PC-9 (cell line): Measurements from ENCODE around the gene CETN3. TPM values are rescaled to one million over a fixed set of nuclear protein-coding genes. Genes with fewer than 3 reads are reported as not detected.

Experiments used
- BruUV-seq: library from RNA; stranded (reverse); fragments of 400-500 nt; replicated peaks from 2 replicates; lab custom pipeline; 2021; lab: Mats Ljungman, UMichigan
- CTCF ChIA-PET: fragments of 300-600 bp; sonication (Branson Sonifier 250); formaldehyde crosslinking; loops from one replicate; lab custom pipeline; 2022; ENCODE audit warnings: antibody characterized with exemption; lab: Charles Lee
- POLR2A ChIA-PET: fragments of 300-600 bp; sonication (Branson Sonifier 250); formaldehyde crosslinking; loops from one replicate; lab custom pipeline; 2022; ENCODE audit warnings: antibody characterized with exemption; ENCODE audit not compliant: unreplicated experiment; lab: Charles Lee
- DNase-seq, 2 experiments: peaks; one replicate each; pipeline versions ENCODE4 v3.0.0 to v3.0.0-alpha.2; 2015 to 2022; ENCODE audit warnings: mixed read lengths in 1 of 2
- H2AFZ ChIP-seq: fragments of 200-600 bp; sonication (generic); 2 replicates; pipeline ENCODE4 v1.8.1; 2017; ENCODE audit warnings: antibody characterized with exemption
- H3F3A ChIP-seq: fragments of 200-600 bp; sonication (generic); 2 replicates; pipeline ENCODE4 v1.8.1; 2017; ENCODE audit warnings: antibody characterized with exemption, mild to moderate bottlenecking, low read depth; ENCODE audit not compliant: insufficient read depth
- H3K27ac ChIP-seq: fragments of 200-600 bp; sonication (generic); 2 replicates; pipeline ENCODE4 v1.6.1; 2016; ENCODE audit warnings: mixed run types
- H3K27me3 ChIP-seq: fragments of 200-600 bp; sonication (generic); 2 replicates; pipeline ENCODE4 v1.6.1; 2016; ENCODE audit warnings: low read depth, mixed run types; ENCODE audit not compliant: insufficient read depth
- H3K36me3 ChIP-seq: fragments of 200-600 bp; sonication (generic); 2 replicates; pipeline ENCODE4 v1.6.1; 2016; ENCODE audit warnings: low read depth, mixed run types
- H3K4me1 ChIP-seq: fragments of 200-600 bp; sonication (generic); replicated peaks from 2 replicates; pipeline ENCODE4 v1.6.1; 2016; ENCODE audit warnings: mixed run types; ENCODE audit not compliant: insufficient read depth
- H3K4me2 ChIP-seq: fragments of 200-600 bp; sonication (generic); 2 replicates; pipeline ENCODE4 v1.6.1; 2017; ENCODE audit warnings: mixed run types
- H3K4me3 ChIP-seq: fragments of 200-600 bp; sonication (generic); 2 replicates; pipeline ENCODE4 v1.6.1; 2016; ENCODE audit warnings: mixed run types
- H3K79me2 ChIP-seq: fragments of 200-600 bp; sonication (generic); 2 replicates; pipeline ENCODE4 v1.6.1; 2017; ENCODE audit warnings: low read depth, mixed run types
- H3K9me2 ChIP-seq: fragments of 200-600 bp; sonication (generic); 2 replicates; pipeline ENCODE4 v1.8.1; 2017; ENCODE audit warnings: mild to moderate bottlenecking; ENCODE audit not compliant: insufficient read depth
- H3K9me3 ChIP-seq: fragments of 200-600 bp; sonication (generic); 2 replicates; pipeline ENCODE4 v1.8.1; 2016; ENCODE audit warnings: low read depth; ENCODE audit not compliant: insufficient read depth
- H4K20me1 ChIP-seq: fragments of 200-600 bp; sonication (generic); 2 replicates; pipeline ENCODE4 v1.8.1; 2017; ENCODE audit not compliant: insufficient read depth
- CTCF ChIP-seq: fragments of 200-600 bp; sonication (generic); conservative IDR thresholded peaks from 2 replicates; pipeline ENCODE4 v1.6.1; 2017; ENCODE audit warnings: mixed run types, antibody characterized with exemption, mild to moderate bottlenecking, moderate library complexity
- EZH2 ChIP-seq: fragments of 200-600 bp; sonication (generic); IDR thresholded peaks from 2 replicates; pipeline ENCODE4 v1.8.0; 2017; ENCODE audit warnings: antibody characterized with exemption, low read depth
- intact Hi-C: fragments of 100-400 bp; cut with micrococcal nuclease; formaldehyde crosslinking; loops from one replicate; pipeline ENCODE4 v1.10.0; 2022; ENCODE audit not compliant: unreplicated experiment
- total RNA-seq: library from RNA; stranded (reverse); gene quantifications from 2 replicates; pipeline ENCODE4 v1.2.3, GENCODE V29; 2021

CETN3 gene
- total RNA-seq, 1 experiment from 2014 or later, result 35.6 TPM

GRCh38 chr5:90390326-90390725 is 19.2 kb downstream of the CETN3 start:
- CTCF ChIA-PET, result no interaction called here
- DNase-seq, result no peak
- Histone ChIP-seq H2AFZ (no peak overlapping the region), H3K9me2 (no peaks in the 10 kb centered on the region), H3K79me2 (no peaks in the 10 kb centered on the region), H4K20me1 (no peaks in the 10 kb centered on the region), H3F3A (no peaks in the 10 kb centered on the region), H3K27ac (no peak overlapping the region), H3K27me3 (no peaks in the 10 kb centered on the region), H3K9me3 (no peaks in the 10 kb centered on the region), H3K4me3 (no peak overlapping the region), H3K4me1 (no peaks in the 10 kb centered on the region), H3K36me3 (no peaks in the 10 kb centered on the region; the same call in 1 of the 2 replicates), H3K4me2 (no peak overlapping the region)
- TF ChIP-seq CTCF (no peak), EZH2 (no peak)
- POLR2A ChIA-PET, result interaction anchor here (0.5 kb wide), 1 partner anchor 1618 kb away, joined by 6 read pairs; no protein-coding TSS in a partner anchor
- intact Hi-C loops, result no loop called here
- no TSS peak for BruUV-seq

DNA sequence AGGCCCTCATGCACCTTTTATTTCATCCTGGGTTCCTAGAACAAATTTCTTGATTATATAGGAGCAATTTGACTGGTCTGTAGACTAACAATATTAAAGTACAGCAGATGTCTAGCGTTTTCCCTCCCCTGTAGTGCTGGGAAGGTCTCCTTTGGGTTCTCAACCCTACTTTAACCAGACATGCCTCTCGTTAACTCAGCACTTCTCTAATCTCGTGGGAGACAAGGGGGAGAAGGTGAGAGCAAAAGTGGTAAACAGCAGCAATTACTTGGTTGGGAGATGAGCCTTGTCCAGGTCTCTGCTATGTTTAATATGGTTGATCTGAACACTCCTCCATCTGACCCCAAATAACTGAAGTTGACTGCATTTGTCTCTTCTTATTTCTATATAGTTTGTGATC is 22.0 kb downstream of the CETN3 start:
- Histone ChIP-seq H3K27me3 (no peaks in the 10 kb centered on the region), H3K9me3 (no peaks in the 10 kb centered on the region), H3K9me2 (no peaks in the 10 kb centered on the region), H3K36me3 (no peaks in the 10 kb centered on the region), H2AFZ (0 out of 2 replicates have a peak overlapping the region, but pooled peaks have one; percentile 12), H3K4me3 (no peak overlapping the region), H3F3A (no peaks in the 10 kb centered on the region), H4K20me1 (no peaks in the 10 kb centered on the region), H3K4me1 (no peaks in the 10 kb centered on the region), H3K79me2 (no peaks in the 10 kb centered on the region), H3K27ac (no peak overlapping the region), H3K4me2 (no peak overlapping the region)
- no TSS peak for BruUV-seq
- intact Hi-C loops, result loop anchor here (2.0 to 10.0 kb wide), 2 partner anchors 123 to 1659 kb away; no protein-coding TSS in a partner anchor
- ChIA-PET CTCF (no interaction called here), POLR2A (interaction anchor here (0.8 kb wide), 1 partner anchor 21 kb away, joined by 5 read pairs; no protein-coding TSS in a partner anchor)
- no peak for DNase-seq
- TF ChIP-seq CTCF (no peak), EZH2 (no peak)

DNA sequence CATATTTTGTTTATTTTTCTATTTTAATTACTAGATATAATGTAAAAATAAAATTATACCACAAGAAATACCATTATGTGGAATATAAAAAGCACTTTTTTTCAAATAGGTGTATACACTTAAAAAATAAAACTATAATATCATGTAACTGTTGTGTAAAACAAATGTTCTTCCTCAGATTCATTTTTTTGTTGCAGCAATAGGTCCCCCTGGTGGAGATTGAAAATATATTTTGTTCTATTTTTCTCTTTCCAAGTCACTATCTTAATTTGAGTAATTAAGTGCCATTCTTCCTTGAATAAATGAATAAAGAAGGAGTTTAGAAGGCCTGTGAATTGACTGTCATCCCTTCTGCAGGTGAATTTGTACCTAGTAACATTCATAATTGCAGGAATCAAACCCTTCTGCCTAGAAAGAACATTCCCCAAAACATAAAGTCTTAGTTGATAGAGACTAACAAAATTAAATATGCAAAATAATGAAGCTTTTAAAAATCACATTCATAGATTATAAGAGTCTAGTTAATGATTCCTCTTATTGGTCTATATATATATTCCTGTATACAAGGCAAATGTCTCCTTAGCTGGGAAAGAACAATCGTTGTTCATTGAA is 23.4 kb downstream of the CETN3 start:
- Histone ChIP-seq H3K4me2 (no peak overlapping the region), H3K9me3 (no peaks in the 10 kb centered on the region), H4K20me1 (no peaks in the 10 kb centered on the region), H3K9me2 (no peaks in the 10 kb centered on the region), H2AFZ (no peak overlapping the region), H3K79me2 (no peaks in the 10 kb centered on the region), H3K27me3 (no peaks in the 10 kb centered on the region), H3K4me3 (no peak overlapping the region), H3F3A (0 out of 2 replicates have a peak, but pooled peaks cover 2% of the 10 kb centered on the region), H3K27ac (no peak overlapping the region), H3K36me3 (no peaks in the 10 kb centered on the region), H3K4me1 (peaks cover 5% of the 10 kb centered on the region; the same call in 1 of the 2 replicates)
- POLR2A ChIA-PET, result no interaction called here
- intact Hi-C loops, result loop anchor here (2.0 to 10.0 kb wide), 2 partner anchors 121 to 1657 kb away; no protein-coding TSS in a partner anchor
- no peak for TF ChIP-seq EZH2
- TF ChIP-seq CTCF, result peak; percentile 72
- peak in 1 of 2 experiments; percentile 37 for DNase-seq
- CTCF ChIA-PET, result interaction anchor here (1.1 kb wide), 1 partner anchor 1659 kb away, joined by 3 read pairs; no protein-coding TSS in a partner anchor
- no TSS peak for BruUV-seq
